GM19240 (cell line): ENCODE measurements around the gene MSANTD7.

Experiments used
- DNase-seq: peaks from one replicate; pipeline ENCODE4 v3.0.0; 2011; ENCODE audit warnings: low spot score; ENCODE audit not compliant: insufficient read length

The MSANTD7 gene

DNA sequence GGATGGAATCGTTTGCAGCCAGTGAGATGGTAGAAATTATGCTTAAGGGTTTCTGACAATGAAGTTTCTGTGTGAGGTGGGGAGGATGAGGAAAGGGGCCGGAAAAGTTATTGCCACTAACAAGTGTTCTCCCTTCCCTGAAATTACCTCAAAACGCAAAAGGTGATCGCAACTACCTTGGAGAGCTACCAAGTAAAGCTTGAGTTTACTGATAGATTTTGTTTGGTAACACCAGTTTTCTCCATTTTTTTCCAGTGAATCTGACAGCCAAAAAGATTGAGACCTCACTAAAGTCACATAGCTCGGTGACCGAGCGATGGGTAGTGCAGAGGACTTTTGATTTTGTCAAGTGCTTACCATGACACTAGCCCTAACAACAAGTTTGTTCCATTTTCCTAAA, 42.1 kb downstream of the MSANTD7 start:
- DNase-seq: no peak

DNA sequence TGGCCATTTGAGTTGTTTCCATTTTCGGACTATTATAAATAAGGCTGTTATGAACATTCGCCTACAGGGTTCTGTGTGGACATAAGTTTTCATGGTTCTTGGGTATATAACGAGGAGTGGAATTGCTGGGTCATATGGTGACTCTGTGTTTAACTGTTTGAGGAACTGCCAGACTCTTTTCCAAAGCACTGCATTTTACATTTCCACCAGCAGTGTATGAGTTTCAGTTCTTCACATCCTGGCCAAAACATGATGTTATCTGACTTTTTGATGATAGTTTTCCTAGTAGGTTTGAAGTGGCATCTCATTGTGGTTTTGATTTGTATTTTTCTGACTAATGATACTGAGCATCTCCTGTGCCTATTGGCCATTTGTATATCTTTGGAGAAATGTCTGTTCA, 46.0 kb downstream of the MSANTD7 start:
- DNase-seq: no peak
